ENCODE measurements around the gene RPS6KA2. TPM values are rescaled to one million over a fixed set of nuclear protein-coding genes. Genes with fewer than 3 reads are reported as not detected.

The RPS6KA2 gene
- total RNA-seq, 2 experiments from 2014 or later = 9.3 to 10.9 TPM

- H3K27ac Mint-ChIP-seq = no peak overlapping the region
- ChIA-PET CTCF (no interaction called here), POLR2A (no interaction called here)
- no peak for ATAC-seq
- peaks cover 3% of the 10 kb centered on the region for H3K27me3 Mint-ChIP-seq
- H3K4me1 Mint-ChIP-seq = no peaks in the 10 kb centered on the region
- no peak for DNase-seq
- no peaks in the 10 kb centered on the region for H3K9me3 Mint-ChIP-seq (ENCODE audit: low read depth)
- no peaks in the 10 kb centered on the region for H3K36me3 Mint-ChIP-seq (ENCODE audit: low read depth)
- intact Hi-C loops (cut with DNase I, micrococcal nuclease) = no loop called here
- H3K4me3 Mint-ChIP-seq = no peak overlapping the region
Observed at GRCh38 chr6:166618866-166619761, 7.9 kb downstream of the RPS6KA2 start.

- no peaks in the 10 kb centered on the region for H3K36me3 Mint-ChIP-seq (ENCODE audit: low read depth)
- CTCF ChIA-PET = no interaction called here
- intact Hi-C loops (cut with DNase I, micrococcal nuclease) = no loop called here
- H3K9me3 Mint-ChIP-seq (ENCODE audit: low read depth) = no peaks in the 10 kb centered on the region
- H3K27ac Mint-ChIP-seq = no peak overlapping the region
- no peak overlapping the region for H3K4me3 Mint-ChIP-seq
- POLR2A ChIA-PET = no interaction called here
- H3K4me1 Mint-ChIP-seq = no peaks in the 10 kb centered on the region
- no peak for DNase-seq
- peaks cover 3% of the 10 kb centered on the region for H3K27me3 Mint-ChIP-seq
- no peak for ATAC-seq
Observed at GRCh38 chr6:166618251-166618650, 8.8 kb downstream of the RPS6KA2 start.

- H3K9me3 Mint-ChIP-seq (ENCODE audit: low read depth) = no peaks in the 10 kb centered on the region
- intact Hi-C loops (cut with DNase I, micrococcal nuclease) = no loop called here
Observed at GRCh38 chr6:166617359-166617758, 9.7 kb downstream of the RPS6KA2 start.

GRCh38 chr6:166616261-166617238 is 10.5 kb downstream of the RPS6KA2 start:
- Mint-ChIP-seq H3K4me3 (no peak overlapping the region), H3K27ac (no peak overlapping the region), H3K4me1 (no peaks in the 10 kb centered on the region), H3K9me3 (ENCODE audit: low read depth) (no peaks in the 10 kb centered on the region), H3K27me3 (no peaks in the 10 kb centered on the region), H3K36me3 (ENCODE audit: low read depth) (no peaks in the 10 kb centered on the region)
- ChIA-PET POLR2A (no interaction called here), CTCF (no interaction called here)
- intact Hi-C loops (cut with DNase I, micrococcal nuclease) = no loop called here
- no peak for ATAC-seq
- DNase-seq = no peak

More at GRCh38 chr6:166617359-166617758, 9.7 kb downstream of the RPS6KA2 start:
- Mint-ChIP-seq H3K36me3 (ENCODE audit: low read depth) (no peaks in the 10 kb centered on the region), H3K4me3 (no peak overlapping the region), H3K27ac (no peak overlapping the region), H3K4me1 (no peaks in the 10 kb centered on the region), H3K27me3 (peaks cover 3% of the 10 kb centered on the region)
- ChIA-PET CTCF (no interaction called here), POLR2A (no interaction called here)
- no peak for DNase-seq
- no peak for ATAC-seq

- no peak overlapping the region for H3K27ac Mint-ChIP-seq
- DNase-seq (no peak), ATAC-seq (no peak)
- H3K9me3 Mint-ChIP-seq (ENCODE audit: low read depth) = no peaks in the 10 kb centered on the region
- ChIA-PET CTCF (no interaction called here), POLR2A (no interaction called here)
- intact Hi-C loops (cut with DNase I, micrococcal nuclease) = no loop called here
- H3K27me3 Mint-ChIP-seq = no peaks in the 10 kb centered on the region
- no peak overlapping the region for H3K4me3 Mint-ChIP-seq
- H3K4me1 Mint-ChIP-seq = no peaks in the 10 kb centered on the region
- no peaks in the 10 kb centered on the region for H3K36me3 Mint-ChIP-seq (ENCODE audit: low read depth)
Observed at GRCh38 chr6:166615059-166615770, 11.8 kb downstream of the RPS6KA2 start.

- POLR2A ChIA-PET = no interaction called here
- Mint-ChIP-seq H3K36me3 (ENCODE audit: low read depth) (no peaks in the 10 kb centered on the region), H3K4me3 (no peak overlapping the region), H3K4me1 (no peaks in the 10 kb centered on the region), H3K27ac (no peak overlapping the region), H3K27me3 (no peaks in the 10 kb centered on the region), H3K9me3 (ENCODE audit: low read depth) (no peaks in the 10 kb centered on the region)
- CTCF ChIA-PET = no interaction called here
- ATAC-seq = no peak
- intact Hi-C loops (cut with DNase I, micrococcal nuclease) = no loop called here
- no peak for DNase-seq
Observed at GRCh38 chr6:166614589-166614988, 12.5 kb downstream of the RPS6KA2 start.

- no peak for ATAC-seq
- Mint-ChIP-seq H3K4me3 (no peak overlapping the region), H3K9me3 (ENCODE audit: low read depth) (no peaks in the 10 kb centered on the region), H3K4me1 (no peaks in the 10 kb centered on the region), H3K27me3 (no peaks in the 10 kb centered on the region), H3K27ac (no peak overlapping the region), H3K36me3 (ENCODE audit: low read depth) (no peaks in the 10 kb centered on the region)
- CTCF ChIA-PET = no interaction called here
- no peak for DNase-seq
- POLR2A ChIA-PET = no interaction called here
- intact Hi-C loops (cut with DNase I, micrococcal nuclease) = no loop called here
Observed at GRCh38 chr6:166614171-166614583, 12.9 kb downstream of the RPS6KA2 start.

GRCh38 chr6:166613027-166613426 is 14.0 kb downstream of the RPS6KA2 start:
- POLR2A ChIA-PET = interaction anchor here (0.8 kb wide), 1 partner anchor 14 kb away, joined by 4 read pairs; no protein-coding TSS in a partner anchor
- no peak overlapping the region for H3K27ac Mint-ChIP-seq
- no peak for DNase-seq
- ATAC-seq = no peak
- H3K27me3 Mint-ChIP-seq = no peaks in the 10 kb centered on the region
- H3K4me1 Mint-ChIP-seq = no peaks in the 10 kb centered on the region
- CTCF ChIA-PET = interaction anchor here (0.6 kb wide), 1 partner anchor 24 kb away, joined by 3 read pairs; no protein-coding TSS in a partner anchor
- H3K9me3 Mint-ChIP-seq (ENCODE audit: low read depth) = no peaks in the 10 kb centered on the region
- no peak overlapping the region for H3K4me3 Mint-ChIP-seq
- intact Hi-C loops (cut with DNase I, micrococcal nuclease) = no loop called here
- no peaks in the 10 kb centered on the region for H3K36me3 Mint-ChIP-seq (ENCODE audit: low read depth)

- POLR2A ChIA-PET = no interaction called here
Observed at GRCh38 chr6:166612471-166612881, 14.6 kb downstream of the RPS6KA2 start.

GRCh38 chr6:166611631-166612030 is 15.4 kb downstream of the RPS6KA2 start:
- DNase-seq (no peak), ATAC-seq (no peak)
- intact Hi-C loops (cut with DNase I, micrococcal nuclease) = no loop called here
- no peaks in the 10 kb centered on the region for H3K36me3 Mint-ChIP-seq (ENCODE audit: low read depth)
- H3K4me1 Mint-ChIP-seq = no peaks in the 10 kb centered on the region
- CTCF ChIA-PET = interaction anchor here (0.7 to 1.6 kb wide), 2 partner anchors 11 to 108 kb away, joined by 3 read pairs; no protein-coding TSS in a partner anchor
- no peak overlapping the region for H3K27ac Mint-ChIP-seq
- no peaks in the 10 kb centered on the region for H3K27me3 Mint-ChIP-seq
- H3K9me3 Mint-ChIP-seq (ENCODE audit: low read depth) = no peaks in the 10 kb centered on the region
- H3K4me3 Mint-ChIP-seq = no peak overlapping the region
- POLR2A ChIA-PET = no interaction called here

More at GRCh38 chr6:166612471-166612881, 14.6 kb downstream of the RPS6KA2 start:
- ATAC-seq = no peak
- no peaks in the 10 kb centered on the region for H3K4me1 Mint-ChIP-seq
- H3K9me3 Mint-ChIP-seq (ENCODE audit: low read depth) = no peaks in the 10 kb centered on the region
- no peak overlapping the region for H3K27ac Mint-ChIP-seq
- no peaks in the 10 kb centered on the region for H3K36me3 Mint-ChIP-seq (ENCODE audit: low read depth)
- intact Hi-C loops (cut with DNase I, micrococcal nuclease) = no loop called here
- H3K27me3 Mint-ChIP-seq = no peaks in the 10 kb centered on the region
- no peak for DNase-seq
- no peak overlapping the region for H3K4me3 Mint-ChIP-seq
- CTCF ChIA-PET = interaction anchor here (0.6 to 1.6 kb wide), 3 partner anchors 12 to 107 kb away, joined by 3 read pairs; no protein-coding TSS in a partner anchor

GRCh38 chr6:166610069-166610468 is 17.0 kb downstream of the RPS6KA2 start:
- ATAC-seq = no peak

More at GRCh38 chr6:166610069-166610468, 17.0 kb downstream of the RPS6KA2 start:
- DNase-seq = no peak
- Mint-ChIP-seq H3K9me3 (ENCODE audit: low read depth) (no peaks in the 10 kb centered on the region), H3K4me1 (no peaks in the 10 kb centered on the region), H3K27ac (no peak overlapping the region), H3K36me3 (ENCODE audit: low read depth) (no peaks in the 10 kb centered on the region), H3K27me3 (no peaks in the 10 kb centered on the region), H3K4me3 (no peak overlapping the region)
- CTCF ChIA-PET = no interaction called here
- POLR2A ChIA-PET = no interaction called here
- intact Hi-C loops (cut with DNase I, micrococcal nuclease) = no loop called here

Data from activated CD4-positive, alpha-beta T cell treated with anti-CD3 and anti-CD28 coated beads for 36 hours (primary cell).